ENCODE measurements around the gene RBFOX2.
A peak's percentile ranks its signal among the peaks of the same experiment; 100 is the strongest.
"Not testable (repeated sequence)": the region's sequence is repeated elsewhere in the genome, so short reads cannot be mapped to it uniquely, and the experiment has no call there.

Gene RBFOX2

DNA sequence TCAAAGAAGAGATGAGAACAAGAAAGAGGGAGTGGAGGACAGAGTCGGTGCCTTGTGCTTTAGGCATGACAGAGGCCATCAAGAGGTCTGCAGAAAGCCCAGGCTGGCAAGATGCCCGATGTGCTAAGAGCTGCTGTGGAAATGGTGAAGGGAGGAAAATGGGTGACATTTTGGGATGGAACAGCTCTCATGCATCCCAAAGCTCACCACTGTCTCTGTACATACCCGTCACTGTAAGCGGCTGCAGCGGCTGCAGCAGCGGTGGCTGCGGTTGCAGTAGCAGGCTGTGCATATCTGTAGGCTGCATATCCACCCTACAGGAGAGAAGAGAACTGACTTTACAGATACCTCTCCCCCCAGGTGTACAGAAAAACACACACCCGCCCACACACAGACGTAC is 282.4 kb downstream of the RBFOX2 start:
- DNase-seq (ENCODE audit: extremely low read depth, low read depth): no peak
- TF ChIP-seq, protein P1, sequence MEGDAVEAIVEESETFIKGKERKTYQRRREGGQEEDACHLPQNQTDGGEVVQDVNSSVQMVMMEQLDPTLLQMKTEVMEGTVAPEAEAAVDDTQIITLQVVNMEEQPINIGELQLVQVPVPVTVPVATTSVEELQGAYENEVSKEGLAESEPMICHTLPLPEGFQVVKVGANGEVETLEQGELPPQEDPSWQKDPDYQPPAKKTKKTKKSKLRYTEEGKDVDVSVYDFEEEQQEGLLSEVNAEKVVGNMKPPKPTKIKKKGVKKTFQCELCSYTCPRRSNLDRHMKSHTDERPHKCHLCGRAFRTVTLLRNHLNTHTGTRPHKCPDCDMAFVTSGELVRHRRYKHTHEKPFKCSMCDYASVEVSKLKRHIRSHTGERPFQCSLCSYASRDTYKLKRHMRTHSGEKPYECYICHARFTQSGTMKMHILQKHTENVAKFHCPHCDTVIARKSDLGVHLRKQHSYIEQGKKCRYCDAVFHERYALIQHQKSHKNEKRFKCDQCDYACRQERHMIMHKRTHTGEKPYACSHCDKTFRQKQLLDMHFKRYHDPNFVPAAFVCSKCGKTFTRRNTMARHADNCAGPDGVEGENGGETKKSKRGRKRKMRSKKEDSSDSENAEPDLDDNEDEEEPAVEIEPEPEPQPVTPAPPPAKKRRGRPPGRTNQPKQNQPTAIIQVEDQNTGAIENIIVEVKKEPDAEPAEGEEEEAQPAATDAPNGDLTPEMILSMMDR (IDR thresholded peaks at IDR 0.05; ENCODE audit: low read depth, low read length): no peak

GRCh38 chr22:35743326-35743860 is 285.2 kb downstream of the RBFOX2 start:
- no peak for DNase-seq (ENCODE audit: extremely low read depth, low read depth)

DNA sequence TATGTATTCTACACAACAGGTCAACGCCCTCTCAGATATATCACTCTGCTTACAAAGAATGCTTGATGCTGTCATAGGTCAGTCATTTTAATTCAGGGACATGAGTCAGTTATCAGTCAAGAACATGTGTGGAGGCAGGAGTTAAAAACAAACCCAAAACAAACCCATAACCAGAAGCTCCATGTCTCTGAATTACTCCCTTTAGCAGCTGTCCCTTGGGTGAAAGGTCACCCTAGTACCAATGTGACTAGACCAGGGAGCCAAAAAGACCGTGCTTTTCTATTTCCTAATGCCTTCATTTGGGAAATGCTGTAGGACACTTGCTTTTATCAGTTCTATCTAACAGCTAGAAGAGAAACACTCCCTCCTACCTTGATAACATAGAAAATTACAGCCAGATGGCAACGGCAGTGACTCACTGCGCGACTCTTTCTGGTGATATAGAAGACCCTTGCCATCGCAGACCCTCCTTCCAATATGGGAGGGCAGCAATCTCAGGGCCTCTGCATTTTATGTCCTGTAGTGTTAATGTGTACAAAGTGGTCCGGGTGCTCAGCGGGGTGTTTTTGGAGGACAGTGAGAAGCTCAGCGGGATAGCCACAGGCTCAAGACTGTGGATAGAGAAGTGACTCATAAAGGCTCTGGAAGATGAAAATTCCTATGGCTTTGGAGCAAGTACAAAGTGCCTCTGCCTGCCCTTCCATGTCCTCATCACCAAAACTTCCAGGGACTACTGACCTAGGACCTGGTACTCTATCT is 286.1 kb downstream of the RBFOX2 start:
- DNase-seq (ENCODE audit: extremely low read depth, low read depth): no peak
- TF ChIP-seq, protein P1 (IDR thresholded peaks at IDR 0.05; ENCODE audit: low read depth, low read length): no peak

More at GRCh38 chr22:35743326-35743860, 285.2 kb downstream of the RBFOX2 start:
- TF ChIP-seq, protein P1 (IDR thresholded peaks at IDR 0.05; ENCODE audit: low read depth, low read length): no peak

- no peak for DNase-seq (ENCODE audit: extremely low read depth, low read depth)
- TF ChIP-seq, protein P1 (IDR thresholded peaks at IDR 0.05; ENCODE audit: low read depth, low read length): no peak
Measured at GRCh38 chr22:35740616-35741015, 288.0 kb downstream of the RBFOX2 start.

DNA sequence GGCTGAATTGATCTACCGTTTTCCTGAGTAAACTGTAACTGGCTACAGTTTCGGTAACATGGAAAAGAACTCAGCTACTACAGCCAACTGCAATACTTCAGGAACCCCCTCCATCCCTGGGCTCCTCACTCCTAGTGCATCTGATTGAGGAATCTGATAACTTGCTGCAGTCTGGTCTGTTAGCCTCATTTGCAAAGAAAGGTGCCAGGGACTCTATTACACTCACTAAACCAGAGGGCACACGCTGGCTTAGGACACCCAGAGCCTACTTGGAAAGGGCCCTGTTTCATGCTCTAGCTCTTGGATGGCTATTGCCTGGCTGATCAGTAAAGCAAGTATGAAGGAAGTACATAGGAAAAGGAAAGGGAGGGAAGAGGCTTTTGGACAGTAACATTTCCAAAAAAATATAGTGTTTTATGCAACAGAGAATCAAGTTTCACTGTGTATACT is 288.7 kb downstream of the RBFOX2 start:
- TF ChIP-seq, protein P1 (IDR thresholded peaks at IDR 0.05; ENCODE audit: low read depth, low read length): no peak
- no peak for DNase-seq (ENCODE audit: extremely low read depth, low read depth)

DNA sequence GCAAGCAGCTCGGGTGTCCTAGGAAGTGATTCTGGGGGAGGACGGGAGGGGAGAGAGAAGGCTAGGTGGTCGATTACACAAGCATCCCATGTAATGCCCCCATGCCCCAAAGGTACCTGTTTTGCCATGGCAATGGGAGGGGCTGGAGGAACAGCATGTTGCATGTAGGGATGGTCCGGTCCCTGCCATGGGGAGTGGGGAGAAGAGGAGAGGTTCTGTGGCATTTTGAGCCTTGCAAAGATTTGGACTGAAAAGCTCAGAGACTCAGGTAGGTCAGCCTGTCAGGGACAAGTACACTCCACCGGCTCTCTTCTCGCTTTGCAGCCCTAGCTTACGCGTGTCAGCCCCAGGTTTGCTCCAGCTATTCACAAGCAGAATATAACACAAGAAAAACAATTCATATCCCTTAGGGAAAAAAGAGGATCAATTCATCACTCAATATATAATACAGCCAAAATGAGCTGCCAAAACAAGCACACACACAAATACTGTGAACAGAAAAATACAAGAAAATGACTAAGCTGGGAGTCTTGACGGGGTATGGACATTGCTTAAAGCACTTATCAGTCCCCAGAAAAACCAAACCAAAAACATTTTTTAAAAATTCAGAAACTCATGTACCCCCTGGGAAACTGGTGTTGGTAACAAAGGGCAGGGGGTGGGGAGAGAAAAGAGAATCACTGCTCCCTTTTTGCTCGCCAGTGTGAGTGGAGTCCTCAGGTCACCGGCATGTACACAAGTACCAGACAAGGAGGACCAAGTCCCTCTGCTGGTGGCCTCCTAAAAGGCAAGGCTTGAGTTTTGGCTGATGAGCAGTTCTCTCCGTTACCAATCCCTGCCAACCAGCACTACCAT is 289.3 kb downstream of the RBFOX2 start:
- DNase-seq (ENCODE audit: extremely low read depth, low read depth): no peak
- TF ChIP-seq, protein P1 (IDR thresholded peaks at IDR 0.05; ENCODE audit: low read depth, low read length): peak; percentile 9; the same call in 1 of the 2 replicates

- not testable (repeated sequence) for DNase-seq (ENCODE audit: extremely low read depth, low read depth)
Measured at GRCh38 chr22:35737886-35738285, 290.7 kb downstream of the RBFOX2 start.

Measured in AG09319 (cell line).